H1 (cell line): ENCODE data around the gene EBF3. TPM values are rescaled to one million over a fixed set of nuclear protein-coding genes. Genes with fewer than 3 reads are reported as not detected.

Experiments used
- EGR1 ChIP-seq: IDR thresholded peaks from 2 replicates; pipeline ENCODE4 v1.6.1; 2011; ENCODE audit warnings: low read depth, low read length, borderline replicate concordance
- KDM1A ChIP-seq: fragments of 200-600, 300-600 bp; sonication (generic); IDR thresholded peaks from 2 replicates; pipeline ENCODE4 v1.7.1; 2016; ENCODE audit warnings: mild to moderate bottlenecking, low read length, borderline replicate concordance
- SIX5 ChIP-seq: IDR thresholded peaks from 2 replicates; pipeline ENCODE4 v1.6.1; 2011; ENCODE audit warnings: mild to moderate bottlenecking, low read depth, low read length
- USF2 ChIP-seq: IDR thresholded peaks from 2 replicates; pipeline ENCODE4 v1.6.1; 2011; ENCODE audit warnings: low read length, improper control_type of control experiment
- polyA plus RNA-seq, 7 experiments: library from polyadenylated mRNA; depleted of rRNA in 3 of 7; stranded (reverse) in 5 of 7; unstranded in 2 of 7; fragments of >200 nt in 5 of 7; fragments of 200-250 nt in 2 of 7; gene quantifications; 1 replicate in 5 of 7; 2 replicates in 1 of 7; 4 replicates in 1 of 7; pipeline versions ENCODE4 v1.2.1 to v1.2.3, GENCODE V29; 2011 to 2013; ENCODE audit warnings: missing spikeins in 2 of 7, mixed read lengths in 2 of 7
- total RNA-seq: library from RNA; stranded (reverse); fragmentation: NEBNext Ultra II Directional; extraction: Animal tissue kit (Norgen Biotek cat#: 25700); gene quantifications from 2 replicates; pipeline ENCODE4 v1.2.1, GENCODE V29; 2021

EBF3 gene
- total and polyA plus RNA-seq, 2 of the 8 experiments (the other 6 are each of a cell fraction or from before 2014, with no cell fraction given), result 0.08 to 0.26 TPM

GRCh38 chr10:129893104-129894089 lies 70.7 kb downstream of the EBF3 start (continued):
- TF ChIP-seq SIX5 (no peak), KDM1A (no peak), USF2 (no peak), EGR1 (no peak)
- TF ChIP-seq, all 59 proteins: peak for 0
